Measurements from ENCODE around the gene RPS15A. TPM values are rescaled to one million over a fixed set of nuclear protein-coding genes. Genes with fewer than 3 reads are reported as not detected.
"Not testable (repeated sequence)": the region's sequence is repeated elsewhere in the genome, so short reads cannot be mapped to it uniquely, and the experiment has no call there.

RPS15A gene
- polyA plus RNA-seq, 1 donor, result 1,688 TPM

GRCh38 chr16:18756639-18757038, 33.5 kb downstream of the RPS15A start:
- not testable (repeated sequence) for DNase-seq (ENCODE audit: low read depth)

DNA sequence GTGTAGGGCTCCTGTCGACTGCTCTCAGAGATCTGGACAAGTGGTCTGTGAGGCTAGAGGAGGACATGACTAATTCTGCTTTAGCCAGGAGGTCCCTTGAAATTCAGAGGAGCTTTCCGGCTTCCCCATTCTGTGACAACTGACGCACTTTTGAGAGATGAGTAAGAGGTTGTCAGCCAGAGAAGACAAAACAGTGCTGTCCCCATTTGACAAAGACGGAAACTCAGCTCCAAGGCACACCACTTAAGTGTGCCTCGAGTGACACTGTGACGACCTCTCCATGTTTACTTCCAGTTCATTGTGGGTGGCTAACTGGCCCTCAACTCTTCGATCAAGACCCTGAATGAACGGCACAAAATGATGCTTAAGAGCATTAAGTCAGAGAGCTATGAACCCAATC, 47.3 kb downstream of the RPS15A start:
- not testable (repeated sequence) for DNase-seq (ENCODE audit: low read depth)

- DNase-seq (ENCODE audit: low read depth), result not testable (repeated sequence)
Observed at GRCh38 chr16:18740027-18740426, 50.1 kb downstream of the RPS15A start.

DNA sequence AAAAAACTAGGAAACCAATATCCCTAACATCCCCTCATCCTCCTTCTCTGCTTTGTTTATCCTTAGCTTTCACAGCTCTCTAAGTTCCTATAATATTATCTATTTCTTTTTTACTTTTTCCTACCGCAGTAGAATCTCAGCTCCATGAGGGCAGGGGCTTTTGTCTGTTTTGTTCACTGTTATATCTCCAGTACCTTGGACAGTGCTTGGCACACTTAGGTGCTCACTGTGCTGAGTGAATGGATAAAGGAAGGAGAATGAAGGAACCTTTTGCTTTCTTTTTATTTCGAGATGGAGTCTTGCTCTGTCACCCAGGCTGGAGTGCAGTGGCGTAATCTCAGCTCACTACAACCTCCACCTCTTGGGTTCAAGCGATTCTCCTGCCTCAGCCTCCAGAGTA, 51.4 kb downstream of the RPS15A start:
- not testable (repeated sequence) for DNase-seq (ENCODE audit: low read depth)

- not testable (repeated sequence) for DNase-seq (ENCODE audit: low read depth)
Observed at GRCh38 chr16:18734279-18734678, 55.9 kb downstream of the RPS15A start.

Other genes starting within 250 kb of the RPS15A start
- 65.6 TPM for gene NOMO2, start 228.2 kb downstream of the RPS15A start, polyA plus RNA-seq (ENCODE audit: insufficient read length)
- gene ARL6IP1, start 11.2 kb upstream of the RPS15A start, polyA plus RNA-seq (ENCODE audit: insufficient read length), result 73.6 TPM
- gene SMG1, start 136.1 kb upstream of the RPS15A start, polyA plus RNA-seq (ENCODE audit: insufficient read length), result 45.0 TPM
- 1.5 TPM for gene TMC7, start 193.6 kb upstream of the RPS15A start, polyA plus RNA-seq (ENCODE audit: insufficient read length)

Measured in forelimb muscle (tissue), 1 donor.